OCI-LY3 (cell line): ENCODE data around the gene WFIKKN2.

Source experiments
- CTCF ChIP-seq: fragments of 200-600, 300-600 bp; sonication (generic); IDR thresholded peaks from 2 replicates; pipeline ENCODE4 v1.5.1; 2014; ENCODE audit warnings: antibody characterized with exemption, low read length, low read depth
- EZH2phosphoT487 ChIP-seq: fragments of 200-600 bp; shearing (Covaris generic); IDR thresholded peaks from 2 replicates; pipeline ENCODE4 v1.6.1; 2018; ENCODE audit warnings: antibody characterized with exemption, mixed run types, low read depth

- TF ChIP-seq CTCF, result no peak
- no peak for TF ChIP-seq EZH2phosphoT487
Measured at GRCh38 chr17:50868140-50868438, 32.7 kb downstream of the WFIKKN2 start.
